HTERT RPE-1 (cell line): ENCODE results near the gene CCDC6.
"Not testable (repeated sequence)": the region's sequence is repeated elsewhere in the genome, so short reads cannot be mapped to it uniquely, and the experiment has no call there.

ENCODE experiments used
- in situ Hi-C: fragments of 300-500 bp; cut with MboI; formaldehyde crosslinking; loops from 4 replicates; pipeline ENCODE4 v1.14.3; 2020; ENCODE audit warnings: low sequenced_read_pairs

Gene CCDC6

DNA sequence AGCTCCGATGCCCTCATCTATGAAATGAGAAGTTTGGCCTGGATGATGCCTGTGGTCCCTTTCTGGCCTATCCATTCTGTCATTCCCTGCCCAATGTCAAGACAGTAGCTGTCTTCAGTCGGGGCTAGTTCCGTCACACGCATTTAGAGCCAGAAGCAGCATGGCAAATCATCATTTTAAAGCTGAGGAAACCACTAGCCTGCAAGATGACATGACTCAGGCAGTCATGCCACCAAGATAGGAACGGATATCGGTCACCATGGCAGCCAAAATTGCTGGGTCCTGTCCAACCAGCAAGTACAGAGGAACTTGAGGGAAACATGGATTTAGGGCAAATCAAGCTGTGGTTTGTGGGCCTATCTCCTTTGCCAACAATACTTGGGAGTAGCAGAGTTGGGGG lies 88.6 kb downstream of the CCDC6 start:
- in situ Hi-C loops = no loop called here

DNA sequence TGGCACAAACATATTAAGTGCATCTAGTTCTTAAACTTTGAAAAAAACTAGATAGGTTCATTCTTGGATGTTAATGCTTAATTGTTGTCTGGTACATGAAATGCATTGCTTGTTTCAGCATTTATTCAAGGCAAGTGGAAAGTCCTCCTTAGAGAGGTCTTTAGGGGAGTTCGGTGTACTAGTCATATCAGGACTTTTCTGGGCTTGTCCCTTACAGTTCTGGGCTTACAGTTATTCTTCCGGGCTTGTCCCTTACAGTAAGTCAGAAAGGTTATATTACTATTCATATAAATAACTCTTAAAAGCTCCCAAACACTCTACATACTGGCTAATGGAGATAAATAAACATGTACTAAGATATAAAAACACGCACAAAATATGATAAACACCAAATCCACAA lies 91.5 kb downstream of the CCDC6 start:
- in situ Hi-C loops = no loop called here

DNA sequence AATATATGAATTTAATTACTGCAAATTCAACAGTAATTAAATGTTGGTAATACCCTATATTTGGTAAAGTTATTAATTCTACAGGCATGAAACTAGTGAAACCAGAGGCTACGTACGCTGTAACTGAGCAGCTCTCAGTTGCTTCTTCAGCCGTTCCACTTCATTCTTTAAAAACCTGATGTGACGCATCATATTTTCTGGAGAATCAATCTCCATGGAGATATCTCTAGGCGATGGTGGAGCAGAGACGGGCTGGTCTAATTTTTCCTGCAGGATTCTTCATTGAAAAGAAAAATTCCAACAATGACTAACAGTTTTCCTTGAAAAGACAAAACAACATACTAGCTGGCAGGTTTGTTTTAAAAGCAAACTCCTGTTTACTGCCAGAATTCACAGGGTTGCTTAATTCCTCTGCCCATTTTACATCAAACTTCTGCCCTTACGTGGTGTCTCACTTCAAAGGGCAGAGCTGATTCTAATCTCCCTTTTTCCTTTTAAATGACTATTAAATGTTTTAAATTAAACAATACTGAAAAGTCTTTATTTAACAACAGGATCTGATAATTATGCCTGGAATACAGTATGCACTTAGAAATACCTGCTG lies 93.7 kb downstream of the CCDC6 start:
- in situ Hi-C loops = no loop called here

DNA sequence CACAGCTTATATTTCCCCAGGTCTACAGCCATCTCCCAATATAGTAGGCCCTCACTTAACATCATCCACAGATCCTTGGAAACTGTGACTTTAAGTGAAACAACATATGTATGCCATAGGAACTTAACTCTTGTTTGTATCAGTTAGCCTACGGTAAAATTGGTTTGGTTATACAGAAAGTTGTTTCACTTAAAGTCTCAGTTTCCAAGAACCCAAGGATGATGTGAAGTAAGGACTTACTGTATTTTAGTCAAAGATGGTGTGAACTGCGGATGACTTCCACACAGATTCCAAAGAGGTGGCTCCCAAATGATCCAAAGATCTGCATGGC lies 96.7 kb downstream of the CCDC6 start:
- in situ Hi-C loops = no loop called here

DNA sequence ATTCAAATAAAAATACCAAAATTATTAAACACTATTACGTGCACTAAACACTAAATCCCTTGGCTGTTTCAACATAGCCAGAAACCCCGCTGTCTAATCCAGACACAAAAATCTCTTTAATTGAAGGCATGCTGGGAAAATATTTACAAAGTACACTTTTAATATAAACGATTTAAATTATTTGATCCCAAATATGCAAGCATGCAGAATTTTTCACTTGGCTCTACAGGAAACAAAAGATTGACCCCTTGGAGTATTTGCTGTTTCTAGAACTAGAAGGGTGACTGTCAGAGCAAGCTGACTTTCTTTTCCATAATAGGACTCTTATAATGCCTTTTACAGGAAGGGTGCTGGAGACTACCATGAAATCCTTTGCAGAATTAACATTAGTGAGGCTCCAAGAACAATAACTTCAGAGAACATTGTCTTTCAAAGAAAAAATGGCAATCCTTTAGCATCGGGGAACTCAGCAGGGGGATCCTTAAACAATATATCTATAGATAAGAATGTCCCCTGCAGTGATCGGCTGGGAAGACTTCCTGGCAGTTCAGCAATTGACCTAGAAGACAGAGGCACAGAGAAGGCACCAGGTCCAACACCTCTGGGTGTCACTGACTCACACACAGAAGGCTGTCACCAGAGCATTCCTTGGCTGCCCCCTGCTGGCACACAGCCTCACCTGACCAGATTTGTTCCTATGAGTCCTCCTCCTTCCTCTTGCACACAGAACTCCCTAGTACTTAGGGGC lies 97.3 kb downstream of the CCDC6 start:
- in situ Hi-C loops = no loop called here

DNA sequence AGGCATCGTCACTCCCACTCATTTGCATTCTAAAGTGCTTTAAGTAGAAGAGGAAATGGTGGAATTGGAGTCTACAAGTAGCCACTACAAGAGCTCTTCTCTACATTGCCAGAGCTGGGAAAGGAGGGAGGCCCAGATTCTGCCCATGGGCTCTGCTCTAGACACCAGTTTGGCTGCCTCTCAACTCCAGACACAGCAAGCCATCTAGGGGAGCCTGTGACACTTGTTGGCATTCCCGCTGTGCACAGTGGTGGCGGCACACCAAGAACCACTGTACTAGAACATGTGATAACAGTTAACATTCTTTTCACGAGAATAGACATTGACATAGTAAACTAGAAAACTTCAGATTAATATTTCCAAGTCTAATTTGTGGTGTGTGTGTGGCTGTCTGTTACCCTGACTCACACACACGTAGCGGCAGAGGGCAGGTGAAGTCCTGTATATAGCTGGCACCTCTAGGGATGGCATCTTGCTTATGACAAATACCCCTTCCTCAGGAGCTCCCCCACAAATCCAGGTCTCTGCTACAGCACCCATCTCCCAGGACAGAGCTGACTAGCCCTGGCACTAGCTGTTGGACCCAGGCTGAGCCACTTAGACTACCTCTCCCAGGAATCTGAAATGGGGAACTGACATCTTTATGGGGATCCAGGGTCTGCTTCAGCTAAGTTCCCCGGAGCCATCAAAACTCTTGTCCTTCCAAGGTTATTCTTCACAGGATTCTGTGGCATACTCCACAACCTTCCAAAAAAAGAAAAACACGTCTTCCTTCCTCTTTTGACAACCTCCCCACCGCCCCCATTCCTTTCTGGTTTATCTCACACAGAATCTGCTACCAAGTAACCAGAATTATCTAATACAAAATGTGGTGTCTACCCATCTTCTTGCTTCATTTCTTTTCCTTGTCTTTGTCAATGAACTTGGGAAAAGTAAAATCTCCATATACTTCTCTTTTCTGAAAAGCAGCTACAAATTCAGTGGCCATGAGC lies 98.4 kb downstream of the CCDC6 start:
- in situ Hi-C loops = no loop called here

DNA sequence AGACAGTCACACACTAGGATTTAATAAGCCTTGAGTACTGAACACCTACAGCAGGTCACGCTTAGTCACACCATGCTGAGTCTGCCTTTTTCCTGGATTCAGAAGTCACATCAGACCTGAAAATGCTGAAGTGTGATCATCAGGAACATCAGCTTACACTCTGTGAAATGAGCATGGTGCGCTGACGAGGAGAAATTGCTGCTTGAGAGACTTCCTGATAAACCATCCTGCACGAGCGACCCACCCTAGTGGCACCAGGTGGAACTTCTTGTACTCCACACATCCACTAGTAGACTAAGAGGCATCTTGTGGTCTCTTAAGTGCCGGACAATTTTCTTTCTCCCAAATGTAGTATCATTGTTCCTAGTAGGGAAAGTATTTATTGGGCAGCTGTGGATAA lies 101.3 kb downstream of the CCDC6 start:
- in situ Hi-C loops = no loop called here

DNA sequence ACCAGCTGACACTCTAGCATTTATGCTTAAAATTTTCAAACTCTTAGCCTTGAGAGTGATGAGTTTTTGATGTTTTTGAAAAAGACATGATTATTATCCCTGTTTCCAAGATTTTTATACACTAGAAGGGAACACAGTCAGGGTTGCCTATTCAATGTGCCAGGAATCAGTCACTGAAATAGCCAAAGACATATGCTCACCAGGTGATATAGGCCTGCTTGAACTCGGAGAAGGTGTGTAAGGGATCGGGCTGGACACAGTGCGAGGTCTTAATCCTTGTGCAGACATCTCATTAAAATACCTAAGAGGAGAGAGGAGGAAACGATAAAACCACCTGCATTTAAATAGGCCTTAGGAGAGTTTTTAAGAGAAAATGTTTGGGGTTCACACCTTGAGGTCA lies 102.1 kb downstream of the CCDC6 start:
- in situ Hi-C loops = no loop called here

DNA sequence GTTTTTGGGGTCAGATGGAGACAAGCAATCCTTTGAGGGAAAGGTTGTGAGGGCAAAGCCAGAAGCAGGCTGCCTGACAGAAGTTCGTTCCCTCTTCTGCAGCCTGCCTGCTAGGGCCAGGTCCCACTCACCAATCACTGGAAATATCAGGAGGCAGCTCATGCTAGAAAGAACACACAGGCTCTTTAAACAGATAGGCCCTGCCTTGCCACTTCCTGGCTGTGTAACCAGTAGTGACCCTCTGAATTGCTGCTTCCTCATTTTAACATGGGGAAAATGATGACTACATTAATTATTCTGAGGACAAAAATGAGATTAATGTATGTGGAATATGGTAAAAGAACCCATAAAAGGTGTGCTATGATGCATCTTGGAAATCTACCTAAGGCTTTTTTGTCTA lies 102.6 kb downstream of the CCDC6 start:
- in situ Hi-C loops = no loop called here

DNA sequence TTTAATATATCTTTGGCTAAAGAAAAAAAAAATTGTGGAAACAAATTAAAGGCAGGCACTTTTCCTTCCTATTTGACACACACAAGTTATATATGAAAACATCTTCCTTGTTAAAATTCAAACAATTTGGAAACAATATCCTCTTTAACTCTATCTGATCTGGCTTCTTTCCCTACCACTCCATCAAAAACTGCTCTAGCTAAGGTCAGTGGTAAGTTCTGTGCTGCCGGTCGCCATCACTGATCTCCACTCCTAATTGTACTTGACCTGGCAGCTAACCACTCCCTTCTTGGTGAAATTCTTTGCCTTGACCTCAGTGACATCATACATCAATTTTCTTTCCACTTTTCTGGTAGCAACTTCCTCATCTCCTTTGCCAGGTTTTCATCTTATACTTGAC lies 105.2 kb downstream of the CCDC6 start:
- in situ Hi-C loops = no loop called here

DNA sequence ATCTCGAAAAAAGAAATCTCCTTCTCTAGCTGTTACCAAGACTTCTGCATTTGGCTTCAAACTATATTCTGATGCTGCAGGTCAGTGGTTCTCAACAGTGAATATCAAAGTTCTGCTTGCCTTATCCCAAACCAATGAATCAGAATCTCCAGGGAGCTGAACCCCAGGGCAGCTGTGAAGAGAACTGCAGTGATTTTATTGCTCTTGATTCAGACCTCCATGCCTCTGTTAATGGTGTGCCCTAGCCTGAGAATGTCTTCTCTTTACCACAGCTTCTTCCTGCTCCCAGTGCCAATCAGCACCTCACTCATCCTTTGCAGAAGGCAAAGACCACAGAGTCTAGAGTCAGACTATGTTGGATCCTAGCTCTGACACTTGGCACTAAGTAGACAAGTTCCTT lies 106.9 kb downstream of the CCDC6 start:
- in situ Hi-C loops = no loop called here

DNA sequence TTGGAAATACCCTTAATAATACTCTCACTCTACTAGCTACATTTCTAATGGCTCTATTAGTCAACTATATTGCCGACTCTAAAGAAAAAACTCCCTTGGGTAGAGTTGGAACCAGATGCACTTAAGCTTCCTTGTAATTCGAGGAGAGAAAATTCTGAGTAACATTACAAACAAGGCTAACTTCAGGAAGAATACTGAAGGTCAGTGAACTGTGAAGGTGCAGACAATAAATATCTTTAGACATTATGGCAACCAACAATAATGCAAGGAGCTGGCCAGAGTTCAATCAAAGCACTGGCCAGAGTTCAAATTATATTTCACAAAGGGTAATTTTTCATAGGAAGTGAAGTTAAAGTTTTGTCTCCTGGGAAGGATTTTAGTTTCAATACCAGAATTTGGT lies 112.4 kb downstream of the CCDC6 start:
- in situ Hi-C loops = no loop called here

DNA sequence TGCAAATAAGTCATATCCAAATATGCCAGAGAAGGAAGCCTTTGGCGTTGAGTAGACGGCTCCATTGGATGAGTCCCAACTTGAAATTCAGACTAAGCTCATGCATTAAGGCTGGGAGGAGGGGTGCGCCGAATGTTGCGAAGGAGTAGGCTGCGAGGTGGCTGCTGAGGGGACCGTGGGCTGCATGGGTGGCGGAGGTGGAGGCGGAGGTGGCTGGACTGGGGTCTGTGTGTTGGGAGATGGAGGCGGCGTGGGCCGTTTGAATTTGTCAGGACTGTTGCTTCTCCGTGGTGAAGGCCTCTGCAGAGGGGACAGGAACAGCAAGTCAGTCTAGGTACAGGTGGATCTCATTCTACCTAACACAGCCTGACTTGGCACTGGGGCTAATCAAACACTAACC lies 113.5 kb downstream of the CCDC6 start:
- in situ Hi-C loops = no loop called here

DNA sequence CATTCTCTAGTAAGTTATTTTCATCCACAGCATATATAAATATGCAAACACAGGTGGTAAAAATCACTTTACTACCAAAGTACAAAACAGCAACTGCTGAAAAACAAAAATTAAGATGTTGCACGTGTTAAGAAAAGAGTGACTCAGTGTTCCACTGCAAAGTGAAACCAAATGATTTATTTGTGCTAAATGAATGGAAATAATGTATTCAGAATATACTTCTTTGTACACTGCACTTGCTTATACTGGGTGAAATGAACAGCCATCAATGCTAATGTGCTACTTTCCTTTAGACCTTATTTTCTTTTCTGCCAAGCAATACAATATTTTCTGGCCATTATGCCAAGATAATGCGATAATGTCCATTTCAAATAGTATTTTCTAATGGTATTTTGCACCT lies 114.8 kb downstream of the CCDC6 start:
- in situ Hi-C loops = no loop called here

DNA sequence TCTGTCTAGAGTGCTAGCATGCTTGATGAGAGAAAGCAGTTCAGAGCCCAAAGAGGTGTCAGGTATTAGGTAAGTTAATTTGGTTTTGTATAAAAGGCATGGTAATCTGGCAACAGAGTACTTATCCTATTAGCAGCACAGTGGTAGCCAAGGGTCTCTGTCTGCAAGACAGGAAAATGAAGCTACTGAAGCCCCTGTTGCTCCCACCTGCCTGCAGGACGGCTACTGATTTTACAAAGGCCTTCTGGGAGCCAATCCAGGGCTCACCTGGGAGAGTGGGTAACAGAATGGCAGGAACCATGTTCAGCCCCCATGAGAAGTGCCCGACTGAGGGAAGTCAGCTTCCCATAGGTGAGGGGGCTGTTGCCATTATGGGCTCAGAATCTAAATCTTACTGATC lies 116.3 kb downstream of the CCDC6 start:
- in situ Hi-C loops = not testable (repeated sequence)

DNA sequence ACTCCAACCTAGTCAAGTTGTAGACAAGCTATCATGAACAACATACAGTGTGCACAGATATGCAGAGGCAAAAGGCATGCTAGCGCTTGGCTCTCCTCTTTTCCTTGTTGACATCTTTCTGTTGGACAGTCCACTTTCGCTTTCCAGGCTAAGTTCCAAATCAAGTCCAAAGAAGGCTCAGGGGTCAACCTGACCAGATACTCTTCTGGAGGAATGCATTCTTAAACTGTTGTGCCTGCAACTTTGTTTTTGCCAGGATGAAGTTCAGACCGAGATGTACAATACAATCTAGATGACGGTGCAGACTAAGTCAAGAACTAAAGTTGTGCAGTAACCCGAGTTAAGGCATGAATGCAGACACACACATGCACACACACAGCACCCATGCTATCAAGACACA lies 117.4 kb downstream of the CCDC6 start:
- in situ Hi-C loops = not testable (repeated sequence)

DNA sequence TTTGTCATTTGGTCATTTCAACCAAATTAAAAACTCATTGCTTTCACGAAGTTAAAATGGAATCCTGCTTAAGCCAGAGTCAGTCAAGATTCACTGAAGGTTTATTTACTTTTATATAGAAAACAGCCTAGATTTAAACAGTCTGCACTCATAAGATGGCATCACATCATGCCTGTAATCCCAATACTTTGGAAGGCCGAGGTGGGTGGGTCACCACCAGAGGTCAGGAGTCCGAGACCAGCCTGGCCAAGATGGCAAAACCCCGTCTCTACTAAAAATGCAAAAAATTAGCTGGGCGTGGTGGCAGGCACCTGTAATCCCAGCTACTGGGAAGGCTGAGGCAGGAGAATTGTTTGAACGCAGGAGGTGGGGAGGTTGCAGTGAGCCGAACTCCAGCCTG lies 119.3 kb downstream of the CCDC6 start:
- in situ Hi-C loops = not testable (repeated sequence)

DNA sequence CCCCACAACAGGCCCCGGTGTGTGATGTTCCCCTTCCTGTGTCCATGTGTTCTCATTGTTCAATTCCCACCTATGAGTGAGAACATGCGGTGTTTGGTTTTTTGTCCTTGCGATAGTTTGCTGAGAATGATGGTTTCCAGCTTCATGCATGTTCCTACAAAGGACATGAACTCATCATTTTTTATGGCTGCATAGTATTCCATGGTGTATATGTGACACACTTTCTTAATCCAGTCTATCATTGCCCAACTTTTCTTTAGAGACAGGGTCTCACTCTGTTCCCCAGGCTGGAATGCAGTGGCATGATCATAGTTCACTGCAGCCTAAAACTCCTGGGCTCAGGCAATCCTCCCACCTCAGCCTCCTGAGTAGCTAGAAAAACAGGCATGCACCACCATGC lies 120.9 kb downstream of the CCDC6 start:
- in situ Hi-C loops = not testable (repeated sequence)

DNA sequence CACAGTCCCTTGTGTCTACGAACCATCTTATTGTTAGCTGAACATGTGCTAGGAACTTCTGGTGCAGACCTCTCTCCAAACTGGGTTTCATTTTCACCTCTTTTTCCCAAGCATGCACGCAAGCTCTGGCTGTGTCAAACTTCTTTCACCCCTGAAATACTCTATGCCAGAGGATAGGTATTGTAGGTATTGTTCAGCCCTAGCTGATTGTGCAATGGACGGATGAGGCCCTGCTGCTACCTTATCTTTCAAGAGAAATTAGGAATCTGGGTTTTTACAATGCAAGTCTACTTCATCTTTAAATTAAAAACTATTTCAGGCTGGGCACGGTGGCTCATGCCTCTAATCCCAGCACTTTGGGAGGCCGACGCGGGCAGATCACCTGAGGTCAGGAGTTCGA lies 124.8 kb downstream of the CCDC6 start:
- in situ Hi-C loops = no loop called here

DNA sequence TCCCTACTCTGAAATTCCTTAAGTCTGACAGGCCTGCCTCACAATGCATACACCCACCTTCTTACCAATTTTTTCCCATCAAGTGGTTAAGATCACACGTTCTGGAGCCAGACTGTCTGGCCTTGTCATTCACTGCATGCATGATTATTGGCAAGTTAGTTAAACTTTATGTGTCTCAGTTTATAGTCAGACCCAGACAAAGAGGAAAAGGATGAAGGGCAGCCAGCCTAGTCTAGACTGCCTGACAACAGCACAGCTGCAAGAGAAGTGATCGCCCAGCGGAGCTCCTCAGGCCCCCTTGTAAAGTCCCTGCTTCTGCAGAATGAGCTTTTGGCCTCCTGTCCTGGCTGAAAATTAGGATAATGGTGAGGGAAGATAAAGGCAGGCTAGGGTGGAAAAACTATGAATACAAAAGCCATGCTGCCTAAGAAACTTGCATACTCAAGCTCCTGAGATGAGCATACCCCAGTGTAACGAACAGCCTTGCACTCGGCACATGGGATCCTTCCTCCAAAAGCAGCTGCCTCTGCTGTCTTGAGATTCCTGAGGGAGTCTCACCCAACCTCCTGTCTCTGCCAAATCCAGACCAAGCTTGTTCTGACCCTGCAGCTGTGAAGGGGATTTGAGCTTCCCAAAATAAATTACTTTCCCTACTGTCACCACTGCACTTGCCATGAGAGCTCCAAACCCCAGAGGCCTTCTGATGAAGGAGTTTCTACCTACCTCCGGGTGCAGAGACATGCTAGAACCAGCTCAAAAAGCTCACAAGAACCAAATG lies 126.4 kb downstream of the CCDC6 start:
- in situ Hi-C loops = no loop called here

DNA sequence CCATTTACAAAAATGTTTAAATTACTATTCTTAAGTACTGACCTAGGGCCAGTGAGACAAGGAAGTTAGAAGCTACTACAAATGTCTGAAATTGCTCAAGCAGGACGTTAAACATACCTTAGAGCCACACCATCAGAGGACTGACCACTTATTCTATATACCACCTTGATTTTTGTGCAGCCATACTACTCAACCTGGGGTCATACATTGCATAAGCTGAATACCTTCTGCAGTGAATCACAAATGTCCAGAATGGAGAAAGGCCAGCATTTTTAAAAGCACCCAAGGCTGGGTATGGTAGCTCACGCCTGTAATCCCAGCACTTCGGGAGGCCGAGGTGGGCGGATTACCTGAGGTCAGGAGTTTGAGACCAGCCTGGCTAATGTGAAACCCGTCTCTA lies 131.9 kb downstream of the CCDC6 start:
- in situ Hi-C loops = no loop called here
